Measurements from ENCODE around the gene FRMD4A.

FRMD4A gene

GRCh38 chr10:13614530-13615332, 716.0 kb downstream of the FRMD4A start:
- in situ Hi-C loops (cut with HindIII; ENCODE audit: low sequenced_read_pairs): no loop called here

GRCh38 chr10:13613519-13613918, 717.2 kb downstream of the FRMD4A start:
- in situ Hi-C loops (cut with HindIII; ENCODE audit: low sequenced_read_pairs): no loop called here

- in situ Hi-C loops (cut with HindIII; ENCODE audit: low sequenced_read_pairs): no loop called here
Measured at GRCh38 chr10:13612654-13613373, 717.9 kb downstream of the FRMD4A start.

DNA sequence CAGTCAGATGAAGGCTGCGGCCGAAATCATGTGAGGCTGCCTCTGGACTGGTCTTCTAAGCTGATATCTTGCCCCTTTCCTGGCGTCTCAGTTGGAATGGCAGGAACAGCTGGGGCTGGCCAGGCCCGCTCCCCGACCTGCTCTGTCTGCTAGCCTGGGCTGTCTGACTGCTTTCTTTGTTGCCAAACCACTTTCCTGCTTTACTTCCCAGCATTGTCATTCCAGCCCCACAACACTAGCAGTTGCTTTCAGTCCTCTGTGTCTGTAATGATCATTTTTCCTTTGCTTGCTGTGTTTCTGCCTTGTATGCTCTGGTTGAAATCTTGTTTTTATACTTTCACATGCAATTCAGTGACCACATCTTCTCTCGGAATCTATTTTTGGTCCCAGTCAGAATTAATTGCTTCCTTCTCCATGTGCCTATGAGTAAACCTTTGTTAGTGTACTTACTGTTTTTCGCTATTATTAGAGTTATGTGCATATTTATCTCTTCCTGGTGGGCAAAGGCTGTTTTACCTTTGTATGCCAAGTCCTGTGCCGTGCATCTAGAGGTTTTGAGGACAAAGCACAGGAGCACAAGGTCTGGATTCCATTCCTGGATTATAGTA, 722.4 kb downstream of the FRMD4A start:
- in situ Hi-C loops (cut with HindIII; ENCODE audit: low sequenced_read_pairs): loop anchor here (5.0 kb wide), 1 partner anchor 34 kb away; no protein-coding TSS in a partner anchor

- in situ Hi-C loops (cut with HindIII; ENCODE audit: low sequenced_read_pairs): loop anchor here (5.0 kb wide), 1 partner anchor 38 kb away; no protein-coding TSS in a partner anchor
Measured at GRCh38 chr10:13604357-13605040, 726.2 kb downstream of the FRMD4A start.

DNA sequence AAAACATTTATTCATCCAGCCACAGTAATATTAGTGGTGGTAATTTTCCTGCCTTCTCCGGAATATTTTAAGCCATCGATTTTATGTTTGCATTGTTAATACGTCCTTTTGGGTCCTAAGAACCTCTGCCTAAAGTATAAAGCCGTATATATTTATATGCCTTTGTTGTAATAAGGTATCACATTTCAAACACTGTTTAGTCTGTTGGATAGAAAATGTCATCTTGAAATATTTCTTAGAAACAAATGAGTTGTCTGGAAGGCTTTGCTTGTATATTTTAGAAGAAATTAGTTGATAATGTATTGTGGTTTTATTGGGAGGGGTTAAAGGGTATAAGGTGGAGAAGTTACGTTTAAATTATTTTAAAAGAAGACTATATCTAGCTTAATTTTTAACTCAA, 732.8 kb downstream of the FRMD4A start:
- in situ Hi-C loops (cut with HindIII; ENCODE audit: low sequenced_read_pairs): no loop called here

- in situ Hi-C loops (cut with HindIII; ENCODE audit: low sequenced_read_pairs): no loop called here
Measured at GRCh38 chr10:13594641-13595040, 736.1 kb downstream of the FRMD4A start.
